Activated CD4-positive, alpha-beta T cell treated with anti-CD3 and anti-CD28 coated beads for 36 hours (primary cell): ENCODE results near the gene STK35. TPM values are rescaled to one million over a fixed set of nuclear protein-coding genes. Genes with fewer than 3 reads are reported as not detected.

Experiments used
- ATAC-seq: fragments of 200-7000 bp; cut with Tn5 transposase; one replicate; pipeline ENCODE4 v1.10.0; 2021; ENCODE audit warnings: mild to moderate bottlenecking, moderate library complexity
- CTCF ChIA-PET: fragments of 350-600 bp; sonication (Branson Sonifier 250); formaldehyde crosslinking; loops from one replicate; lab custom pipeline; 2021; ENCODE audit warnings: antibody characterized with exemption; lab: Charles Lee
- POLR2A ChIA-PET: fragments of 350-600 bp; sonication (Branson Sonifier 250); formaldehyde crosslinking; loops from one replicate; lab custom pipeline; 2021; ENCODE audit warnings: antibody characterized with exemption, inconsistent platforms; lab: Charles Lee
- DNase-seq: peaks from one replicate; pipeline ENCODE4 v3.0.0-alpha.2; 2020
- H3K27ac Mint-ChIP-seq: one replicate; pipeline ENCODE4 v1.8.0; 2021; ENCODE audit warnings: mixed read lengths
- H3K27me3 Mint-ChIP-seq: one replicate; pipeline ENCODE4 v1.8.0; 2021; ENCODE audit warnings: mixed read lengths
- H3K36me3 Mint-ChIP-seq: one replicate; pipeline ENCODE4 v1.8.0; 2021; ENCODE audit warnings: low read depth, mixed read lengths
- H3K4me1 Mint-ChIP-seq: one replicate; pipeline ENCODE4 v1.8.0; 2021; ENCODE audit warnings: mixed read lengths
- H3K4me3 Mint-ChIP-seq: one replicate; pipeline ENCODE4 v1.8.0; 2021; ENCODE audit warnings: mild to moderate bottlenecking, moderate library complexity, mixed read lengths
- H3K9me3 Mint-ChIP-seq: one replicate; pipeline ENCODE4 v1.8.0; 2021; ENCODE audit warnings: low read depth, mixed read lengths
- intact Hi-C, 2 experiments: fragments of 100-400 bp; cut with DNase I in 1 of 2; cut with micrococcal nuclease in 1 of 2; formaldehyde crosslinking; loops; one replicate each; pipeline versions ENCODE4 v1.14.2 to v1.15.1; 2022 to 2024; cut with DNase I, micrococcal nuclease
- total RNA-seq, 2 experiments: library from RNA; stranded (reverse); gene quantifications; one replicate each; pipeline ENCODE4 v1.2.3, GENCODE V29; 2021

STK35 gene
- total RNA-seq, 2 experiments from 2014 or later: 18.2 to 20.9 TPM

GRCh38 chr20:2124564-2125213 lies 23.1 kb downstream of the STK35 start:
- ChIA-PET POLR2A (no interaction called here), CTCF (interaction anchor here (0.5 to 1.0 kb wide), 4 partner anchors 9 to 632 kb away, joined by 3 read pairs; no protein-coding TSS in a partner anchor)
- intact Hi-C loops: no loop called here
- Mint-ChIP-seq H3K36me3 (peaks cover 29% of the 10 kb centered on the region), H3K4me1 (peaks cover 69% of the 10 kb centered on the region), H3K4me3 (no peak overlapping the region), H3K27ac (no peak overlapping the region), H3K27me3 (no peaks in the 10 kb centered on the region), H3K9me3 (no peaks in the 10 kb centered on the region)
- no peak for ATAC-seq
- DNase-seq: no peak

GRCh38 chr20:2125474-2126112 lies 24.0 kb downstream of the STK35 start:
- Mint-ChIP-seq H3K4me1 (peaks cover 68% of the 10 kb centered on the region), H3K27me3 (no peaks in the 10 kb centered on the region), H3K4me3 (no peak overlapping the region), H3K36me3 (peaks cover 22% of the 10 kb centered on the region), H3K27ac (no peak overlapping the region), H3K9me3 (no peaks in the 10 kb centered on the region)
- DNase-seq: no peak
- ATAC-seq: no peak
- ChIA-PET POLR2A (no interaction called here), CTCF (no interaction called here)
- intact Hi-C loops: no loop called here

GRCh38 chr20:2127238-2127637 lies 25.6 kb downstream of the STK35 start:
- DNase-seq (no peak), ATAC-seq (no peak)
- Mint-ChIP-seq H3K27me3 (no peaks in the 10 kb centered on the region), H3K36me3 (peaks cover 14% of the 10 kb centered on the region), H3K27ac (no peak overlapping the region), H3K9me3 (no peaks in the 10 kb centered on the region), H3K4me1 (peaks cover 63% of the 10 kb centered on the region), H3K4me3 (no peak overlapping the region)
- intact Hi-C loops: no loop called here
- CTCF ChIA-PET: no interaction called here
- POLR2A ChIA-PET: no interaction called here

GRCh38 chr20:2128542-2128941 lies 26.9 kb downstream of the STK35 start:
- CTCF ChIA-PET: interaction anchor here (0.6 kb wide), 1 partner anchor 26 kb away, joined by 3 read pairs; no protein-coding TSS in a partner anchor
- Mint-ChIP-seq H3K4me3 (no peak overlapping the region), H3K4me1 (peaks cover 57% of the 10 kb centered on the region), H3K36me3 (peaks cover 12% of the 10 kb centered on the region), H3K27me3 (no peaks in the 10 kb centered on the region), H3K27ac (no peak overlapping the region), H3K9me3 (no peaks in the 10 kb centered on the region)
- ATAC-seq (no peak), DNase-seq (no peak)
- POLR2A ChIA-PET: no interaction called here
- intact Hi-C loops: no loop called here

- ChIA-PET POLR2A (no interaction called here), CTCF (no interaction called here)
- no peak overlapping the region for H3K4me3 Mint-ChIP-seq
- peaks cover 12% of the 10 kb centered on the region for H3K36me3 Mint-ChIP-seq
- H3K4me1 Mint-ChIP-seq: peaks cover 51% of the 10 kb centered on the region
- intact Hi-C loops: no loop called here
- ATAC-seq: peak; percentile 48
- no peaks in the 10 kb centered on the region for H3K27me3 Mint-ChIP-seq
- no peak for DNase-seq
- no peaks in the 10 kb centered on the region for H3K9me3 Mint-ChIP-seq
- H3K27ac Mint-ChIP-seq: peak overlapping the region; percentile 39
These were observed 28.5 kb downstream of the STK35 start for GRCh38 chr20:2130062-2130591.

GRCh38 chr20:2130683-2131082 lies 29.1 kb downstream of the STK35 start:
- Mint-ChIP-seq H3K9me3 (no peaks in the 10 kb centered on the region), H3K27ac (no peak overlapping the region), H3K4me1 (peaks cover 46% of the 10 kb centered on the region), H3K4me3 (no peak overlapping the region), H3K27me3 (no peaks in the 10 kb centered on the region), H3K36me3 (peaks cover 12% of the 10 kb centered on the region)
- ChIA-PET CTCF (no interaction called here), POLR2A (no interaction called here)
- DNase-seq: no peak
- no peak for ATAC-seq
- intact Hi-C loops: no loop called here

GRCh38 chr20:2131366-2131765 lies 29.7 kb downstream of the STK35 start:
- ATAC-seq: peak; percentile 65
- no peak overlapping the region for H3K4me3 Mint-ChIP-seq
- intact Hi-C loops: no loop called here
- ChIA-PET CTCF (interaction anchor here (1.0 to 1.1 kb wide), 2 partner anchors 11 to 166 kb away, joined by 3 read pairs; no protein-coding TSS in a partner anchor), POLR2A (no interaction called here)
- peaks cover 41% of the 10 kb centered on the region for H3K4me1 Mint-ChIP-seq
- H3K27ac Mint-ChIP-seq: no peak overlapping the region
- H3K27me3 Mint-ChIP-seq: no peaks in the 10 kb centered on the region
- peaks cover 12% of the 10 kb centered on the region for H3K36me3 Mint-ChIP-seq
- H3K9me3 Mint-ChIP-seq: no peaks in the 10 kb centered on the region
- DNase-seq: no peak

- Mint-ChIP-seq H3K27me3 (no peaks in the 10 kb centered on the region), H3K36me3 (peaks cover 16% of the 10 kb centered on the region), H3K9me3 (no peaks in the 10 kb centered on the region), H3K27ac (no peak overlapping the region), H3K4me1 (peaks cover 37% of the 10 kb centered on the region), H3K4me3 (no peak overlapping the region)
- DNase-seq (no peak), ATAC-seq (no peak)
- intact Hi-C loops: no loop called here
- POLR2A ChIA-PET: interaction anchor here (0.7 kb wide), 1 partner anchor 148 kb away, joined by 5 read pairs; no protein-coding TSS in a partner anchor
- CTCF ChIA-PET: interaction anchor here (0.6 to 1.1 kb wide), 3 partner anchors 12 to 167 kb away, joined by 3 read pairs; no protein-coding TSS in a partner anchor
These were observed 30.9 kb downstream of the STK35 start for GRCh38 chr20:2132461-2132901.

GRCh38 chr20:2133318-2134183 lies 31.9 kb downstream of the STK35 start:
- ChIA-PET POLR2A (no interaction called here), CTCF (interaction anchor here (0.6 to 1.1 kb wide), 5 partner anchors 9 to 420 kb away, joined by 3 to 4 read pairs (median 3); no protein-coding TSS in a partner anchor)
- no peak overlapping the region for H3K4me3 Mint-ChIP-seq
- H3K4me1 Mint-ChIP-seq: peaks cover 32% of the 10 kb centered on the region
- H3K27me3 Mint-ChIP-seq: no peaks in the 10 kb centered on the region
- no peaks in the 10 kb centered on the region for H3K9me3 Mint-ChIP-seq
- no peak for DNase-seq
- peaks cover 13% of the 10 kb centered on the region for H3K36me3 Mint-ChIP-seq
- no peak overlapping the region for H3K27ac Mint-ChIP-seq
- ATAC-seq: no peak
- intact Hi-C loops: no loop called here

- intact Hi-C loops: no loop called here
- peaks cover 7% of the 10 kb centered on the region for H3K36me3 Mint-ChIP-seq
- ATAC-seq: no peak
- no peak for DNase-seq
- no peaks in the 10 kb centered on the region for H3K9me3 Mint-ChIP-seq
- no peak overlapping the region for H3K27ac Mint-ChIP-seq
- no peaks in the 10 kb centered on the region for H3K27me3 Mint-ChIP-seq
- ChIA-PET POLR2A (no interaction called here), CTCF (no interaction called here)
- H3K4me3 Mint-ChIP-seq: no peak overlapping the region
- H3K4me1 Mint-ChIP-seq: peaks cover 21% of the 10 kb centered on the region
These were observed 33.4 kb downstream of the STK35 start for GRCh38 chr20:2135013-2135412.

- no peak overlapping the region for H3K4me3 Mint-ChIP-seq
These were observed 34.6 kb downstream of the STK35 start for GRCh38 chr20:2136275-2136674.

More at GRCh38 chr20:2136275-2136674, 34.6 kb downstream of the STK35 start:
- CTCF ChIA-PET: interaction anchor here (0.7 to 1.2 kb wide), 2 partner anchors 11 to 130 kb away, joined by 3 to 4 read pairs; no protein-coding TSS in a partner anchor
- Mint-ChIP-seq H3K4me1 (peaks cover 10% of the 10 kb centered on the region), H3K27me3 (no peaks in the 10 kb centered on the region), H3K27ac (no peak overlapping the region), H3K36me3 (peaks cover 7% of the 10 kb centered on the region), H3K9me3 (no peaks in the 10 kb centered on the region)
- intact Hi-C loops: no loop called here
- no peak for ATAC-seq
- POLR2A ChIA-PET: no interaction called here
- DNase-seq: no peak
